GM21360 (cell line): ENCODE results near the gene FSD2.
A peak's percentile ranks its signal among the peaks of the same experiment; 100 is the strongest.
"Not testable (repeated sequence)": the region's sequence is repeated elsewhere in the genome, so short reads cannot be mapped to it uniquely, and the experiment has no call there.

Source experiments
- ATAC-seq: cut with Tn5 transposase; IDR thresholded peaks from one replicate; pipeline ENCODE4 v1.9.1; 2021; ENCODE audit warnings: mild to moderate bottlenecking, moderate library complexity; ENCODE audit not compliant: unreplicated experiment

FSD2 gene

DNA sequence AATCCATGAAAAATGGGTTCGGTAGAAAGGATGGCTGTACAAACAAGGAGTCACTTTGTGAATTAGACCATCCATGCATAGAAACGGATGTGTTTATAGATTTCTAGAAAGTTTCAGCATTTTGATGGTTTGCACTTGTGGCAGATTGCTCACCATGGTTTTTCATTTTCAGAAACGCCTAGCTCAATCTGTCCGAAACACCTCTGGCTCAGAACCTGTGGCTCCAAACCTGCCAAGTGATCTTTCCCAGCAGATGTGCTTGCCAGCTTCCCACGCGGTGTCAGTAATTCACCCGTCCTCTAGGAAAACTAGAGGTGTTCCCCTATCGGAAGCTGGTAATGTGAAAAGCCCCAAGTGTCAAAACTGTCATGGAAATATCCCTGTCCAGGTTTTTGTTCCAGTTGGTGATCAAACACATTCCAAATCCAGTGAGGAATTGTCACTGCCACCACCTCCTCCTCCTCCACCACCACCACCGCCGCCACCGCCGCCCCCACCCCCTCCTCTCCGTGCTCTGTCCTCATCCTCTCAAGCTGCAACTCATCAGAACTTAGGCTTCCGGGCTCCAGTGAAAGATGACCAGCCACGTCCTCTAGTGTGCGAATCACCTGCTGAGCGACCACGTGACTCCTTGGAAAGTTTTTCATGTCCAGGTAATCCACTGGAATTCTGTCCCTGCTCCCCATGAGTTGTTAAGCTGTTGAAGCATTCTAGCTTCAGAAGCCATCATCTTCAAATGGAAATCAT, 24.7 kb upstream of the FSD2 start:
- ATAC-seq: no peak

GRCh38 chr15:82829234-82829633, 23.4 kb upstream of the FSD2 start:
- ATAC-seq: no peak

DNA sequence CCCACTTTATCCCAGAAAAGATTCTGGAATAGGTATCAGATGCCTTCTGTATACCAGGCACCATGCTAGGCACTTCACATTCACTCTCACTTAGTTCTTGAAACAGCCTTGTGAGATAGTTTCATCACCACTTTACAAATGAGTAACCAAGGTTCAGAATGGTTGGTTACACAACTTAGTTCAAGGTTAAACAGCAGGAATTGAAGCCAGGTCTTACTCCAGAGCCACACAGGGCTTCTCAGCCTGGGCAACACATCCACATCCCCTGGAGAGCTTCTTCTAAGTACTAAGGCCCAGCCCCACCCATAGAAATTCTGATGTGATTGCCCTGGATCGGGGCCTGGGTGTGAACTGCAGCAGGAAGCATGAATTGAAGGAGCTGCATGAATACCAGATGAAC, 22.2 kb upstream of the FSD2 start:
- no peak for ATAC-seq

DNA sequence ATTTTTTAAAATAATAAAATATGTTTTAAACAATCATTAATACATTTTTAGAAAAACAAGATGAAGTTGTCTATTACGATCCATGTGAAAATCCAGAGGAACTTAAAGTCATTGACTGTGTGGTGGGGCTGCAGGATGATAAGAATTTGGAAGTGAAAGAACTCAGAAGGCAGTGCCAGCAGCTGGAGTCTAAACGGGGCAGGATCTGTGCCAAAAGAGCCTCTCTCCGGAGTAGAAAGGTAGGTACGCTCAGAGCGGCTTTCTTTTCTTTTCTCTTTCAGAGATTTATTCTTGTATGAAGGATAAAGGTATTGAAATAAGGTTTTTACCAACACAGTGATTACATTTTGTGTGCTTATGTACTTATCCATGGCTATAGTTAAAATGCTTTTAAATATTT, 17.2 kb upstream of the FSD2 start:
- ATAC-seq: no peak

GRCh38 chr15:82821851-82822250, 16.0 kb upstream of the FSD2 start:
- ATAC-seq: not testable (repeated sequence)

DNA sequence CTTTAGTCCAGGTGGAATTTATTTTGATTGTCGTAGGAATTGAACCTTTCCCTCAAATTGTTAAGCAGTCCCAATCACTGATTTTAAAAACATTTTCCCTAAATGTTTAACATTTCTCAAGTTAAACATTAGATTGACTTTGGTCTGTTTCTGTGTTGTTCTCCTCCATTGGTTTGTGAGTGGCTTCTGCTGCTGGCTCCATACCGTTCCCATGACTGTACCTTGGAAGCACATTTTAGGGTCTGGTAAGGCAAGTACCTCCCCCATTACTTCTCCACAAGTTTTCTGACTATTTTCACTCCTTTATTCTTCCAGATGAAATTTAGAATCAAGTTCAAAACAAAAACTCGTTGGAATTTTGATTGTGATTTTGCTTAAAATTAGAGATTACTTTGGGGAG, 15.5 kb upstream of the FSD2 start:
- ATAC-seq: not testable (repeated sequence)

DNA sequence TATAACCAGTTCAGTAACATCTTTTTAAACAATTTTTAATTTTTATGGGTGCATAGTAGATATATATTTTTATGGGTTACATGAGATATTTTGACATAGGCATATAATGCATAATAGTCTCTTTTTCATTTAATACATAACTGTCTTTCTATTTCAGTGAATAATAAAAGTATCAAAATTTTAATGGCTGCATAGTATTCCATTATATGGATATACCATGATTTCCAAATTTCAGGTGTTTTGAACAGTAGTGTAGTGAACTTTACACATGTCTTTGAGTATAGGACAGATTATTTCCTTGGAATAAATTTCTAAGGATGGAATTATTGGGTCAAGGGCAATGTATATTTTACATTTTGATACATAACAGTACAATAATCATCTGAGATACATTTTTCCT, 14.3 kb upstream of the FSD2 start:
- no peak for ATAC-seq

DNA sequence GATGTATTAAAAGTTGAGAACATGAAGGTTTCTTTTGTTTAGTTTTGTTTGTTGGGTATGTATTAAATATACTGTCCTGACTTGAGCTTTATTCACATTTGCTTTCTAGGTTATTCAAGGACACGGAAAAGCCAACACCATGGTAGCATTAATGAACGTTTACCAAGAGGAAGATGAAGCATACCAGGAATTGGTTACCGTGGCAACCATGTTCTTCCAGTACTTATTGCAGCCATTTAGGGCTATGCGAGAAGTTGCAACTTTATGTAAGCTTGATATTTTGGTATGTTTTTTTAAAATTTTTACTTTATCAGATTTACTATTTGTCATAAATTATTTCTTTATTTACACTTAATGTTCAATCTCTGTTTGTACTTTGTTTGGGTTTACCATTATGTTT, 7.1 kb upstream of the FSD2 start:
- ATAC-seq: no peak

GRCh38 chr15:82810890-82811426, 5.1 kb upstream of the FSD2 start:
- ATAC-seq: no peak

GRCh38 chr15:82810061-82810889, 4.4 kb upstream of the FSD2 start:
- ATAC-seq: peak; percentile 12

GRCh38 chr15:82809308-82810060, 3.6 kb upstream of the FSD2 start, which contains the start of gene WHAMM:
Gene WHAMM, plus strand, starts transcription at chr15:82809628. Its CDS starts 99 bp downstream, at chr15:82809727.
- peak; percentile 66 for ATAC-seq

DNA sequence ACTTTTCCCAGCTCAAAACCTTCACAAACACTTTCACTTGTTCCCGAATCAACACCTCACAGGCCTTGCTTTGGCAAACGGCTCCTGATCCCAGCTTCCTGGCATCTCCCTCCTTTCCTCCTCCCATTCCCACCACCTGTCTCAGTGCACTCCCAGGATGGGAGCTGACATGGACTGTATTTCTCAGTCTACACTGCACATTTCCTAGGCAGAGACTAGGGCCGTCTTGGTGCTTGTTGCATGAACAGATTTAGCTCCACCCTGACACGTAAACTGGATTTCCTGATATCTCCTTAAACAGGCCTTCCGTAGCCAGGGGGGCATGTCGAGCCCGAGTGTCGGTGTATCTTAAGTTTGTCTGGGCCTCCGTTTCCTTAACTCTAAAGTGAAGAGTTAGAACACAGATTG, 2.8 kb upstream of the FSD2 start:
- ATAC-seq: no peak

GRCh38 chr15:82807920-82808633, 2.2 kb upstream of the FSD2 start:
- ATAC-seq: no peak

- ATAC-seq: no peak
These were observed 1.3 kb downstream of the FSD2 start for GRCh38 chr15:82804575-82804949.

DNA sequence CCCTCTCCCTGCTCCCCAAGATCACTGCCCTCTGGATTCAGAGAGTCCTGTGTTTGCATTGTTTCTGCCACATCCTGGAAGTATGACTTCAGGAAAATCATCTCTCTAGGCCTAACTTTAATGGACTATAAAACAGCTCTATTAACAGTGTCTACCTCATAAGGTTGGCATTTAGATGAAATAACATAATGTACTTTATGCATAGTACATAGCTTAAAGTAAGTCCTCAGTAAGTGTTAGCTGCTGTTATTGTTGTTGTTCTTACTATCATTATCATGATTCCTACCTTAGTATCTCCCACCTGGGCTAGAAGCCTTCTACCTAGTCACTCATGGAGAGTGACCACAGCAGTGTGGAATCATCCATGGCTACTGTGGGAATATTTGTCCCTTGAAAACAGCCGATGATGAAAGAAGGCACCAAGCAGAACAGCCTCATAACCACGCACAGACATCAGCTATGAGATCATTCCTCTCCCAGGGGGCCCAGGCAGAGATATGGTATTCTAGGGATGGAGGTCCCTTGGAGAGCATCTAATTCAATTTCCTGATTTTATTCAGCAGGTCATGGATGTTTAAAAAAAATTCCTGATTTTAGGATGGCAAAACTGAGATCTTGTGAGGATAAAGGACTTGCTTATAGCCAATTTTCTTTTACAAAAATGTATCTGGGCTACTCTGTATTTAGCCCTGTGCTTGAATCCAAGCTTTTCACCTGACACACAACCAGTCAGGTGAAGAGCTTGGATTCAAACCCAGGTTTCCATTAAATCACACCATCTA, 1.9 kb downstream of the FSD2 start:
- ATAC-seq: no peak

GRCh38 chr15:82802497-82802896, 3.4 kb downstream of the FSD2 start:
- ATAC-seq: no peak

- no peak for ATAC-seq
These were observed 6.6 kb downstream of the FSD2 start for GRCh38 chr15:82799183-82799841.

DNA sequence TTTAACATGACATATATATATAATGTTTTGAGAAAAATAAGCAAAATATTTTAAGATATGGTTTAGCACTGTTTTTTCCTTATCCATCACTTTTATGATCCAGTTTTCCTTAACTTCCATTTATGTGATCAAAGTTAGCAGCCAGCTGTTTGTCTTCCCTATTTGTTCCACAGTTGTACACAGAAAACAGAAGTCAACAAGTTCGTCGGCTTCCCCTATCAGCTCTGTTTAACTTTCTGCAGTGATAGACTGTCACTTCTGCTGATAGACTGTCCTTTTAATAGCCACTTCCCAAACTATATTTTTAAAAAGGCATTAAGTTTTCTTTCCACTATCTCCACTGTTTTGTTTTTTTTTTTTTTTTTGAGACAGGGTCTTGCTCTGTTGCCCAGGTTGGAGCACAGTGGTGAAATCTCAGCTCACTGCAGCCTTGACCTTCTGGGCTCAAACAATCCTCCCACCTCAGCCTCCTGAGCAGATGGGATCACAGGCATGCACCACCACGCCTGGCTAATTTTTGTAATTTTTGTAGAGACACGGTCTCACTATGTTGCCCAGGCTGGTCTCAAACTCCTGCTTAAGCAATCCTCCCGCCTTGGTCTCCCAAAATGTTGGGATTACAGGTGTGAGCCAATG, 7.2 kb downstream of the FSD2 start:
- ATAC-seq: no peak

DNA sequence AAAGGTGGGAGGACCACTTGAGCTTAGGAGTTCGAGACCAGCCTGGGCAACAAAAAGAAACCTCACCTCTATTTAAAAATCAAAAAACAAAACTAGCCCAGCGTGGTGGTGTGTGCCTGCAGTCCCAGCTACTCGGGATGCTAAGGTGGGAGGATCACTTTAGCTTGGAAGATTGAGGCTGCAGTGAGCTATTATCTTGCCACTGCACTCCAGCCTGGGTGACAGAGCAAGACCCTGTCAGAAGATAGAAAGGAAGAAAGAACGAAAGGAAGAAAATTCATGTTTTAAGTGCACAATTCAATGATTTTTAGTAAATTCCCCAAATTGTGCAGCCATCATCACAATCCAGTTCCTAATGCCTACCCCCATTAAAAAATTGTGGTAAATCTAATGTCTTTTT, 7.8 kb downstream of the FSD2 start:
- no peak for ATAC-seq
